Measurements from ENCODE around the gene GOLGA5. TPM values are rescaled to one million over a fixed set of nuclear protein-coding genes. Genes with fewer than 3 reads are reported as not detected.

Gene GOLGA5
- total and polyA plus RNA-seq, 2 of the 13 experiments (the other 11 are each of a cell fraction or from before 2014, with no cell fraction given): 31.0 to 40.0 TPM

GRCh38 chr14:92793709-92794546 is at the start of gene GOLGA5 (continued):
- TF ChIP-seq, protein P1, sequence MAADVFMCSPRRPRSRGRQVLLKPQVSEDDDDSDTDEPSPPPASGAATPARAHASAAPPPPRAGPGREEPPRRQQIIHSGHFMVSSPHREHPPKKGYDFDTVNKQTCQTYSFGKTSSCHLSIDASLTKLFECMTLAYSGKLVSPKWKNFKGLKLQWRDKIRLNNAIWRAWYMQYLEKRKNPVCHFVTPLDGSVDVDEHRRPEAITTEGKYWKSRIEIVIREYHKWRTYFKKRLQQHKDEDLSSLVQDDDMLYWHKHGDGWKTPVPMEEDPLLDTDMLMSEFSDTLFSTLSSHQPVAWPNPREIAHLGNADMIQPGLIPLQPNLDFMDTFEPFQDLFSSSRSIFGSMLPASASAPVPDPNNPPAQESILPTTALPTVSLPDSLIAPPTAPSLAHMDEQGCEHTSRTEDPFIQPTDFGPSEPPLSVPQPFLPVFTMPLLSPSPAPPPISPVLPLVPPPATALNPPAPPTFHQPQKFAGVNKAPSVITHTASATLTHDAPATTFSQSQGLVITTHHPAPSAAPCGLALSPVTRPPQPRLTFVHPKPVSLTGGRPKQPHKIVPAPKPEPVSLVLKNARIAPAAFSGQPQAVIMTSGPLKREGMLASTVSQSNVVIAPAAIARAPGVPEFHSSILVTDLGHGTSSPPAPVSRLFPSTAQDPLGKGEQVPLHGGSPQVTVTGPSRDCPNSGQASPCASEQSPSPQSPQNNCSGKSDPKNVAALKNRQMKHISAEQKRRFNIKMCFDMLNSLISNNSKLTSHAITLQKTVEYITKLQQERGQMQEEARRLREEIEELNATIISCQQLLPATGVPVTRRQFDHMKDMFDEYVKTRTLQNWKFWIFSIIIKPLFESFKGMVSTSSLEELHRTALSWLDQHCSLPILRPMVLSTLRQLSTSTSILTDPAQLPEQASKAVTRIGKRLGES (CRISPR knock-in tag; IDR thresholded peaks at IDR 0.05; ENCODE audit: borderline replicate concordance): 0 out of 2 replicates have a peak, but pooled peaks have one; percentile 9
- TF ChIP-seq CC2D1A (CRISPR knock-in tag; IDR thresholded peaks at IDR 0.05) (no peak), FOXC1 (CRISPR knock-in tag; IDR thresholded peaks at IDR 0.05; ENCODE audit: borderline replicate concordance) (peak; percentile 33; the same call in 1 of the 2 replicates), CENPT (CRISPR knock-in tag; IDR thresholded peaks at IDR 0.05; ENCODE audit: low read depth) (no peak), ZKSCAN5 (CRISPR knock-in tag; IDR thresholded peaks at IDR 0.05) (no peak), HHEX (CRISPR knock-in tag; IDR thresholded peaks at IDR 0.05) (no peak), ZNF556 (CRISPR knock-in tag; IDR thresholded peaks at IDR 0.05; ENCODE audit: borderline replicate concordance) (peak; percentile 46; the same call in 1 of the 2 replicates), KDM5B (CRISPR knock-in tag; IDR thresholded peaks at IDR 0.05; ENCODE audit: borderline replicate concordance) (peak; percentile 77; the same call in 1 of the 2 replicates), ZMAT3 (CRISPR knock-in tag; conservative IDR thresholded peaks at IDR 0.05) (peak; percentile 42; the same call in 1 of the 2 replicates), UBTF (CRISPR knock-in tag; IDR thresholded peaks at IDR 0.05) (peak; percentile 81), RFX5 (IDR thresholded peaks at IDR 0.05; ENCODE audit: low read depth, low read length) (no peak), FIP1L1 (IDR thresholded peaks at IDR 0.05; ENCODE audit: borderline replicate concordance, insufficient read depth, low read depth, low read length) (peak; percentile 77; the same call in 1 of the 2 replicates), PLRG1 (conservative IDR thresholded peaks at IDR 0.05) (no peak), ESRRA (CRISPR knock-in tag; IDR thresholded peaks at IDR 0.05; ENCODE audit: low read depth) (peak; percentile 57; the same call in 1 of the 2 replicates)
- TF ChIP-seq, protein P2, sequence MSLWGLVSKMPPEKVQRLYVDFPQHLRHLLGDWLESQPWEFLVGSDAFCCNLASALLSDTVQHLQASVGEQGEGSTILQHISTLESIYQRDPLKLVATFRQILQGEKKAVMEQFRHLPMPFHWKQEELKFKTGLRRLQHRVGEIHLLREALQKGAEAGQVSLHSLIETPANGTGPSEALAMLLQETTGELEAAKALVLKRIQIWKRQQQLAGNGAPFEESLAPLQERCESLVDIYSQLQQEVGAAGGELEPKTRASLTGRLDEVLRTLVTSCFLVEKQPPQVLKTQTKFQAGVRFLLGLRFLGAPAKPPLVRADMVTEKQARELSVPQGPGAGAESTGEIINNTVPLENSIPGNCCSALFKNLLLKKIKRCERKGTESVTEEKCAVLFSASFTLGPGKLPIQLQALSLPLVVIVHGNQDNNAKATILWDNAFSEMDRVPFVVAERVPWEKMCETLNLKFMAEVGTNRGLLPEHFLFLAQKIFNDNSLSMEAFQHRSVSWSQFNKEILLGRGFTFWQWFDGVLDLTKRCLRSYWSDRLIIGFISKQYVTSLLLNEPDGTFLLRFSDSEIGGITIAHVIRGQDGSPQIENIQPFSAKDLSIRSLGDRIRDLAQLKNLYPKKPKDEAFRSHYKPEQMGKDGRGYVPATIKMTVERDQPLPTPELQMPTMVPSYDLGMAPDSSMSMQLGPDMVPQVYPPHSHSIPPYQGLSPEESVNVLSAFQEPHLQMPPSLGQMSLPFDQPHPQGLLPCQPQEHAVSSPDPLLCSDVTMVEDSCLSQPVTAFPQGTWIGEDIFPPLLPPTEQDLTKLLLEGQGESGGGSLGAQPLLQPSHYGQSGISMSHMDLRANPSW (CRISPR knock-in tag; IDR thresholded peaks at IDR 0.05; ENCODE audit: borderline replicate concordance): peak; percentile 79
- TF ChIP-seq, protein P3, sequence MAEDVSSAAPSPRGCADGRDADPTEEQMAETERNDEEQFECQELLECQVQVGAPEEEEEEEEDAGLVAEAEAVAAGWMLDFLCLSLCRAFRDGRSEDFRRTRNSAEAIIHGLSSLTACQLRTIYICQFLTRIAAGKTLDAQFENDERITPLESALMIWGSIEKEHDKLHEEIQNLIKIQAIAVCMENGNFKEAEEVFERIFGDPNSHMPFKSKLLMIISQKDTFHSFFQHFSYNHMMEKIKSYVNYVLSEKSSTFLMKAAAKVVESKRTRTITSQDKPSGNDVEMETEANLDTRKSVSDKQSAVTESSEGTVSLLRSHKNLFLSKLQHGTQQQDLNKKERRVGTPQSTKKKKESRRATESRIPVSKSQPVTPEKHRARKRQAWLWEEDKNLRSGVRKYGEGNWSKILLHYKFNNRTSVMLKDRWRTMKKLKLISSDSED (CRISPR knock-in tag; IDR thresholded peaks at IDR 0.05): no peak
- TF ChIP-seq, protein P4, sequence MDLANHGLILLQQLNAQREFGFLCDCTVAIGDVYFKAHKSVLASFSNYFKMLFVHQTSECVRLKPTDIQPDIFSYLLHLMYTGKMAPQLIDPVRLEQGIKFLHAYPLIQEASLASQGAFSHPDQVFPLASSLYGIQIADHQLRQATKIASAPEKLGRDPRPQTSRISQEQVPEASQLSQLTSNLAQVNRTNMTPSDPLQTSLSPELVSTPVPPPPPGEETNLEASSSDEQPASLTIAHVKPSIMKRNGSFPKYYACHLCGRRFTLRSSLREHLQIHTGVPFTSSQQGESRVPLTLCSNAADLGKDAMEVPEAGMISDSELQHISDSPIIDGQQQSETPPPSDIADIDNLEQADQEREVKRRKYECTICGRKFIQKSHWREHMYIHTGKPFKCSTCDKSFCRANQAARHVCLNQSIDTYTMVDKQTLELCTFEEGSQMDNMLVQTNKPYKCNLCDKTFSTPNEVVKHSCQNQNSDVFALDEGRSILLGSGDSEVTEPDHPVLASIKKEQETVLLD (CRISPR knock-in tag; IDR thresholded peaks at IDR 0.05; ENCODE audit: low read depth): peak; percentile 85

Measured in HepG2 (cell line).